ENCODE data around the gene GPR162. TPM values are rescaled to one million over a fixed set of nuclear protein-coding genes. Genes with fewer than 3 reads are reported as not detected.

The GPR162 gene
- total RNA-seq, 4 donors from 2014 or later = 0.16 to 0.31 (median 0.20) TPM; not detected in 1

DNA sequence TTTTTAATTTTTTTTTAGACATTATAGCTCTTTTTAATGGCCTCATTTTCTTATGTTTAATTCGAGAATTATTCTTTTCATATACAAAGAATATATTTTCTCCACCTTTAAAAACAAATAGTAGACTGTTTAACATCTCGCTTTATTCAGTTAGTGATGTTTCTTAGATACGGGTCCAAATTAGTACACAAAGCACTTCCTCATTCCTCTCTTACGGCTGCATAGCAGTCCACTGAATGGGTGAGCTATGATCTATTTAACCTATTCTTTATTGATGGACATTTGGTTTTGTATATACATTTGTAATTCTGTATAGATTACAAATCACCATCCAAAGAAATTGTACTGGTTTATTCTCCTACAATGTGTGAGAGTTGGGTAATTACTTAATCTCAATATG is 8.3 kb upstream of the GPR162 start:
- intact Hi-C loops (cut with DNase I; ENCODE audit: low total_unique reads) = no loop called here
- Histone ChIP-seq H3K27ac (no peak overlapping the region), H3K27me3 (no peaks in the 10 kb centered on the region), H3K4me3 (no peak overlapping the region), H3K36me3 (no peaks in the 10 kb centered on the region), H3K4me1 (no peaks in the 10 kb centered on the region), H3K9me3 (no peaks in the 10 kb centered on the region)
- ATAC-seq (no peak), DNase-seq (no peak)
- in situ Hi-C loops (cut with MboI; ENCODE audit: low sequenced_read_pairs in 4 of 4) = no loop called here
- no peak for TF ChIP-seq POLR2A (IDR thresholded peaks at IDR 0.05)
- TF ChIP-seq, protein P1, sequence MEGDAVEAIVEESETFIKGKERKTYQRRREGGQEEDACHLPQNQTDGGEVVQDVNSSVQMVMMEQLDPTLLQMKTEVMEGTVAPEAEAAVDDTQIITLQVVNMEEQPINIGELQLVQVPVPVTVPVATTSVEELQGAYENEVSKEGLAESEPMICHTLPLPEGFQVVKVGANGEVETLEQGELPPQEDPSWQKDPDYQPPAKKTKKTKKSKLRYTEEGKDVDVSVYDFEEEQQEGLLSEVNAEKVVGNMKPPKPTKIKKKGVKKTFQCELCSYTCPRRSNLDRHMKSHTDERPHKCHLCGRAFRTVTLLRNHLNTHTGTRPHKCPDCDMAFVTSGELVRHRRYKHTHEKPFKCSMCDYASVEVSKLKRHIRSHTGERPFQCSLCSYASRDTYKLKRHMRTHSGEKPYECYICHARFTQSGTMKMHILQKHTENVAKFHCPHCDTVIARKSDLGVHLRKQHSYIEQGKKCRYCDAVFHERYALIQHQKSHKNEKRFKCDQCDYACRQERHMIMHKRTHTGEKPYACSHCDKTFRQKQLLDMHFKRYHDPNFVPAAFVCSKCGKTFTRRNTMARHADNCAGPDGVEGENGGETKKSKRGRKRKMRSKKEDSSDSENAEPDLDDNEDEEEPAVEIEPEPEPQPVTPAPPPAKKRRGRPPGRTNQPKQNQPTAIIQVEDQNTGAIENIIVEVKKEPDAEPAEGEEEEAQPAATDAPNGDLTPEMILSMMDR (IDR thresholded peaks at IDR 0.05 in 4 of 5, conservative IDR thresholded peaks at IDR 0.05 in 1 of 5) = no peak

DNA sequence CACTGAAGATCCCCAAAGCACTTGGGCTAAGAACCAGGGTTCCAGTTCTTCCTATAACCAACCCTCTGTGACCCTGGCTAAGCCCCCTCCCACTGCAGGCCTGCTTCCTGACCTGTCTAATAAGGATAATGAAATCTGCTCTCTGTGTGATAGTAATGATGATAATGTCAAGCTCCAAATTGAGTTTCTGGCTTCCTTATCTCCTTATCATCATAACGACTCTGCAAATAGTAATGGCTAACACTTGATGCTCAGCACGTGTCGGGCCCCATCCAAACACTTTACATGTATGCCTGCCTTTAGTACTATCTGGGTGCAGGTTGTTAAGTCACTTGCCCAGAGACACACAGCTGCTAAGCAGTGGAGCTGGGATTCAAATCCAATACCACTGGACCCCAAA is 5.0 kb upstream of the GPR162 start:
- DNase-seq (no peak), ATAC-seq (no peak)
- H3K4me3 ChIP-seq = no peak overlapping the region
- intact Hi-C loops (cut with DNase I; ENCODE audit: low total_unique reads) (no loop called here), in situ Hi-C loops (cut with MboI; ENCODE audit: low sequenced_read_pairs in 4 of 4) (no loop called here)
- no peaks in the 10 kb centered on the region for H3K36me3 ChIP-seq
- H3K9me3 ChIP-seq = no peaks in the 10 kb centered on the region
- H3K27me3 ChIP-seq = peaks cover 0 to 4% (median 0%) of the 10 kb centered on the region in 3 donors
- TF ChIP-seq, protein P1 (IDR thresholded peaks at IDR 0.05 in 4 of 5, conservative IDR thresholded peaks at IDR 0.05 in 1 of 5) = no peak
- no peak for TF ChIP-seq POLR2A (IDR thresholded peaks at IDR 0.05)
- H3K4me1 ChIP-seq = no peaks in the 10 kb centered on the region
- H3K27ac ChIP-seq = no peak overlapping the region

DNA sequence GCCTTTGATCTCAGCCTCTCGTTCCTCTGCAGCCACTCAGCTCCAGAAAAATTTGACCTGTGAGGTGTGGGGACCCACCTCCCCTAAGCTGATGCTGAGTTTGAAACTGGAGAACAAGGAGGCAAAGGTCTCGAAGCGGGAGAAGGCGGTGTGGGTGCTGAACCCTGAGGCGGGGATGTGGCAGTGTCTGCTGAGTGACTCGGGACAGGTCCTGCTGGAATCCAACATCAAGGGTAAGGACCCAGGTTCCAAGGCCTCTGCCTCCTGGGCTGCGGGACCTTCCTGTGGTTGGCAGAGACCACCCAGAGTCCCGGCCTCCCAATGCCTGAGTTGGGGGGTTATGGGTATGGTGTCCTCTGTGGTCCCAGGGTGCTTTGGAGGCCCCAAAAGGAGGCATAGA is 4.5 kb upstream of the GPR162 start:
- no peak overlapping the region for H3K27ac ChIP-seq
- ATAC-seq = no peak
- H3K9me3 ChIP-seq = no peaks in the 10 kb centered on the region
- intact Hi-C loops (cut with DNase I; ENCODE audit: low total_unique reads) (no loop called here), in situ Hi-C loops (cut with MboI; ENCODE audit: low sequenced_read_pairs in 4 of 4) (no loop called here)
- no peak for DNase-seq
- H3K4me1 ChIP-seq = no peaks in the 10 kb centered on the region
- no peak overlapping the region for H3K4me3 ChIP-seq
- H3K36me3 ChIP-seq = no peaks in the 10 kb centered on the region
- TF ChIP-seq POLR2A (IDR thresholded peaks at IDR 0.05) = no peak
- TF ChIP-seq, protein P1 (IDR thresholded peaks at IDR 0.05 in 4 of 5, conservative IDR thresholded peaks at IDR 0.05 in 1 of 5) = no peak
- H3K27me3 ChIP-seq = peaks cover 3 to 9% (median 4%) of the 10 kb centered on the region in 3 donors

DNA sequence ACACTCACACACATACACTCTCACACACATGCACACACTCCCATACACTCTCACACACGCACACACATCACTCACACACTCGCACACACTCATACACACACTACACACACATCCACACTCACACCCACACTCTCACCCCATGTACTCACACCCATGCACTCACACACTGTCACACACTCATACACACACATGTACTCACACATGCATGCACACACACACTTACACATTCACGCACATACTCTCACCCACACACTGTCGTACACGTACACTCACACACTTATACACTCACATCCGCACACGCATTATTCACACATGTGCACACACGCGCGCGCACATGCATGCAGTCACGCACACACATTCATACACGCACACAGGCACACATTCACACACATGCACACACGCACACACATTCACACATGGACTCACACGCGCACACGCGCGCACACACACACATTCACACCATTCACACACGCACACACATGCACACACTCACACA is 3.9 kb upstream of the GPR162 start:
- Histone ChIP-seq H3K27me3 (peaks cover 5 to 15% (median 10%) of the 10 kb centered on the region in 3 donors), H3K36me3 (no peaks in the 10 kb centered on the region), H3K27ac (no peak overlapping the region), H3K4me3 (no peak overlapping the region), H3K4me1 (no peaks in the 10 kb centered on the region), H3K9me3 (no peaks in the 10 kb centered on the region)
- in situ Hi-C loops (cut with MboI; ENCODE audit: low sequenced_read_pairs in 4 of 4) = no loop called here
- intact Hi-C loops (cut with DNase I; ENCODE audit: low total_unique reads) = no loop called here
- DNase-seq = no peak
- no peak for ATAC-seq
- TF ChIP-seq, protein P1 (IDR thresholded peaks at IDR 0.05 in 4 of 5, conservative IDR thresholded peaks at IDR 0.05 in 1 of 5) = no peak
- no peak for TF ChIP-seq POLR2A (IDR thresholded peaks at IDR 0.05)

DNA sequence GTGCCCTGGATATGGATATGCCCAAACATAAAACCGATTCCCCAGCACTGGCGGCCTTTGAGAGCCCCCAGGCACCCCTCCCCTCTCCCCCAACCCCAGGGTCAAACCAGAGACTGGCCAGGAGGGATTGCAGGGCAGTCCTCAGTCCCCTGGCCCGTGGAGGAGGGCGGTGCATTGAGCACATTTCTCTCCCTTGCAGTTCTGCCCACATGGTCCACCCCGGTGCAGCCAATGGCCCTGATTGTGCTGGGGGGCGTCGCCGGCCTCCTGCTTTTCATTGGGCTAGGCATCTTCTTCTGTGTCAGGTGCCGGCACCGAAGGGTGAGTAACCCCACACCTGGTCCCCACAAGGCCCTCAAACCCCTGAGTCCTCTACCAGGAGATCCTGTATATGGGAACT is 3.4 kb upstream of the GPR162 start:
- ATAC-seq (no peak), DNase-seq (no peak)
- in situ Hi-C loops (cut with MboI; ENCODE audit: low sequenced_read_pairs in 4 of 4) = no loop called here
- Histone ChIP-seq H3K27me3 (peaks cover 9 to 18% (median 11%) of the 10 kb centered on the region in 3 donors), H3K4me3 (no peak overlapping the region), H3K27ac (no peak overlapping the region), H3K4me1 (no peaks in the 10 kb centered on the region), H3K9me3 (no peaks in the 10 kb centered on the region), H3K36me3 (no peaks in the 10 kb centered on the region)
- intact Hi-C loops (cut with DNase I; ENCODE audit: low total_unique reads) = no loop called here
- TF ChIP-seq, protein P1 (IDR thresholded peaks at IDR 0.05 in 4 of 5, conservative IDR thresholded peaks at IDR 0.05 in 1 of 5) = no peak
- no peak for TF ChIP-seq POLR2A (IDR thresholded peaks at IDR 0.05)

All from gastrocnemius medialis (tissue), 4 donors.